HG03442 (cell line): ENCODE data around the gene MYCBP2.
"Not testable (repeated sequence)": the region's sequence is repeated elsewhere in the genome, so short reads cannot be mapped to it uniquely, and the experiment has no call there.

ENCODE experiments used
- ATAC-seq: cut with Tn5 transposase; IDR thresholded peaks from one replicate; pipeline ENCODE4 v1.9.1; 2021; ENCODE audit warnings: mild to moderate bottlenecking, moderate library complexity; ENCODE audit not compliant: unreplicated experiment

Gene MYCBP2

GRCh38 chr13:77326905-77327604 lies at the start of gene MYCBP2:
MYCBP2 (minus strand) TSS chr13:77327094; CDS start chr13:77326775, 319 bp downstream.
- peak; percentile 54 for ATAC-seq

- ATAC-seq: no peak
Measured at GRCh38 chr13:77375560-77376108, 48.7 kb upstream of the MYCBP2 start.

- ATAC-seq: peak; percentile 88
Measured at GRCh38 chr13:77374786-77375185, 47.9 kb upstream of the MYCBP2 start.

GRCh38 chr13:77374339-77374738 lies 47.4 kb upstream of the MYCBP2 start:
- no peak for ATAC-seq

GRCh38 chr13:77373502-77373901 lies 46.6 kb upstream of the MYCBP2 start:
- ATAC-seq: no peak

- no peak for ATAC-seq
Measured at GRCh38 chr13:77372275-77372674, 45.4 kb upstream of the MYCBP2 start.

GRCh38 chr13:77370888-77371287 lies 44.0 kb upstream of the MYCBP2 start:
- no peak for ATAC-seq

- ATAC-seq: no peak
Measured at GRCh38 chr13:77362166-77362565, 35.3 kb upstream of the MYCBP2 start.

GRCh38 chr13:77360032-77360685 lies 33.3 kb upstream of the MYCBP2 start:
- peak; percentile 65 for ATAC-seq

GRCh38 chr13:77359171-77359570 lies 32.3 kb upstream of the MYCBP2 start:
- no peak for ATAC-seq

GRCh38 chr13:77358001-77358400 lies 31.1 kb upstream of the MYCBP2 start:
- ATAC-seq: no peak

GRCh38 chr13:77356155-77356554 lies 29.3 kb upstream of the MYCBP2 start:
- no peak for ATAC-seq

GRCh38 chr13:77353995-77354394 lies 27.1 kb upstream of the MYCBP2 start:
- no peak for ATAC-seq

GRCh38 chr13:77351315-77351714 lies 24.4 kb upstream of the MYCBP2 start:
- no peak for ATAC-seq

GRCh38 chr13:77350811-77351210 lies 23.9 kb upstream of the MYCBP2 start:
- no peak for ATAC-seq

- ATAC-seq: peak; percentile 35
Measured at GRCh38 chr13:77349365-77349764, 22.5 kb upstream of the MYCBP2 start.

- ATAC-seq: not testable (repeated sequence)
Measured at GRCh38 chr13:77347351-77347750, 20.5 kb upstream of the MYCBP2 start.

GRCh38 chr13:77345150-77345780 lies 18.4 kb upstream of the MYCBP2 start:
- ATAC-seq: peak; percentile 66

- ATAC-seq: no peak
Measured at GRCh38 chr13:77343841-77344240, 16.9 kb upstream of the MYCBP2 start.

- peak; percentile 68 for ATAC-seq
Measured at GRCh38 chr13:77339408-77339807, 12.5 kb upstream of the MYCBP2 start.

GRCh38 chr13:77338961-77339401 lies 12.1 kb upstream of the MYCBP2 start:
- peak; percentile 63 for ATAC-seq

- ATAC-seq: no peak
Measured at GRCh38 chr13:77338329-77338728, 11.4 kb upstream of the MYCBP2 start.
